Thymus (tissue), 11 donors: ENCODE measurements around the gene RASGEF1C. TPM values are rescaled to one million over a fixed set of nuclear protein-coding genes. Genes with fewer than 3 reads are reported as not detected.

Experiments
- DNase-seq, 9 donors: peaks; one replicate each; pipeline ENCODE4 v3.0.0-alpha.2; 2013; ENCODE audit warnings: low spot score in 9 of 9, low read depth in 6 of 9, missing footprints in 1 of 9
- H3K27ac ChIP-seq, 2 donors: one replicate each; pipeline ENCODE4 v1.5.1; 2013; ENCODE audit warnings: control low read depth in 1 of 2, low read depth in 1 of 2, low read length in 1 of 2, mild to moderate bottlenecking in 1 of 2, moderate library complexity in 1 of 2
- H3K27me3 ChIP-seq, 2 donors: one replicate each; pipeline ENCODE4 v1.5.1; 2013; ENCODE audit warnings: low read length in 1 of 2; ENCODE audit not compliant: control insufficient read depth in 2 of 2, insufficient read depth in 1 of 2
- H3K36me3 ChIP-seq, 2 donors: one replicate each; pipeline ENCODE4 v1.5.1; 2013; ENCODE audit warnings: low read length in 1 of 2, mild to moderate bottlenecking in 1 of 2, moderate library complexity in 1 of 2; ENCODE audit not compliant: control insufficient read depth in 2 of 2, insufficient read depth in 2 of 2
- H3K4me1 ChIP-seq, 2 donors: one replicate each; pipeline ENCODE4 v1.5.1; 2013; ENCODE audit warnings: low read length in 2 of 2; ENCODE audit not compliant: control insufficient read depth in 2 of 2, insufficient read depth in 2 of 2
- H3K4me3 ChIP-seq, 2 donors: one replicate each; pipeline ENCODE4 v1.5.1; 2013; ENCODE audit warnings: low read length in 2 of 2, control low read depth in 1 of 2, mild to moderate bottlenecking in 1 of 2
- H3K9me3 ChIP-seq, 2 donors: one replicate each; pipeline ENCODE4 v1.5.1; 2013; ENCODE audit warnings: low read length in 1 of 2, mild to moderate bottlenecking in 1 of 2; ENCODE audit not compliant: control insufficient read depth in 2 of 2, insufficient read depth in 1 of 2
- WGBS: extraction: QIAGEN DNeasy Blood & Tissue Kit; methylation state at CpG from one replicate; pipeline ENCODE4 v1.1.7; 2013; 5-methylcytosine and 5-hydroxymethylcytosine counted together
- polyA plus RNA-seq: library from polyadenylated mRNA; stranded (reverse); fragments of 200-250 nt; gene quantifications from one replicate; pipeline ENCODE4 v1.2.3, GENCODE V29; 2013
- total RNA-seq: library from RNA; stranded (reverse); fragments of 120-200 nt; gene quantifications from one replicate; pipeline ENCODE4 v1.2.4, GENCODE V29; 2013
- donor health status: healthy.

RASGEF1C gene
- total and polyA plus RNA-seq, 2 donors: 0.11 TPM; not detected in 1

DNA sequence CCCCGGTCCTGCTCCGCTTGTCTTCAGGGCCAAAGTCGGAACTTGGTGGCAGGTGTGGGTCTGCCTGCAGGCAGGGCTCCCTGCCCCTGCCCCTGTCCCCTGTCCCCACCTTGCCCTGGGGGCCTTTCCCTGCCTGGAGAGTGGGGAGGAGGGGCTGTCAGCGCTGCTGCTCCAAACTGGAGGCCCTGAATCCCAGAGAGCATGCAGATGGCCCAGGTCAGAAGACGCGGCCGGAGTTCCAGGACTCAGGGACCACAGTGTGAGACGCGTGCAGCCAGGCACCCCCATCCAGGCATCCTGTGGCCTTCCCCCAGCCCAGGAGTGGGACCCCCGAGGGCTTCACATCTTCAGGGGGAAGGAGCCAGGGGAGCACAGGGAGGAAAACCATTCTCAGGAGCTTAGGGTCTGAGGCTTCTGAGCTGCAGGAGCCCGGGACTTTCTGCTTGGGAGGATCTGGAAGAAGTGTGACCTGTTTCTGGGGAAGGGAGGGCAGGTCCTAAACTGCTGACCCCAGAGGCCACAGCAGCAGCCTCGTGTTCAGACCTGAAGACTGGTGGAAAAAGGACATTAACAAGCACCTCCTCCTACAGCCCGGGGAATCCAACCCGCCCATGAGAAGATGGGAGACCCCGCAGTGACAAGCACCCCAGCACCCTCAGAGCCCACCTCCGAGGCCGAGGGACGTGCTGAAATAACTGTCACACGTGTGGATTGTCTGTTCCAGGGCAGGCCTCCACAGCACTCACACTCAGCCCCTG lies 38.0 kb downstream of the RASGEF1C start:
- no peaks in the 10 kb centered on the region for H3K9me3 ChIP-seq
- no peak overlapping the region for H3K4me3 ChIP-seq
- no peaks in the 10 kb centered on the region for H3K4me1 ChIP-seq
- H3K27ac ChIP-seq: no peak overlapping the region
- H3K36me3 ChIP-seq: no peaks in the 10 kb centered on the region
- peaks cover 0 to 4% of the 10 kb centered on the region in 2 donors for H3K27me3 ChIP-seq
- DNase-seq: no peak
- WGBS: 90% methylated on average over 19 of the region's 19 CpGs

DNA sequence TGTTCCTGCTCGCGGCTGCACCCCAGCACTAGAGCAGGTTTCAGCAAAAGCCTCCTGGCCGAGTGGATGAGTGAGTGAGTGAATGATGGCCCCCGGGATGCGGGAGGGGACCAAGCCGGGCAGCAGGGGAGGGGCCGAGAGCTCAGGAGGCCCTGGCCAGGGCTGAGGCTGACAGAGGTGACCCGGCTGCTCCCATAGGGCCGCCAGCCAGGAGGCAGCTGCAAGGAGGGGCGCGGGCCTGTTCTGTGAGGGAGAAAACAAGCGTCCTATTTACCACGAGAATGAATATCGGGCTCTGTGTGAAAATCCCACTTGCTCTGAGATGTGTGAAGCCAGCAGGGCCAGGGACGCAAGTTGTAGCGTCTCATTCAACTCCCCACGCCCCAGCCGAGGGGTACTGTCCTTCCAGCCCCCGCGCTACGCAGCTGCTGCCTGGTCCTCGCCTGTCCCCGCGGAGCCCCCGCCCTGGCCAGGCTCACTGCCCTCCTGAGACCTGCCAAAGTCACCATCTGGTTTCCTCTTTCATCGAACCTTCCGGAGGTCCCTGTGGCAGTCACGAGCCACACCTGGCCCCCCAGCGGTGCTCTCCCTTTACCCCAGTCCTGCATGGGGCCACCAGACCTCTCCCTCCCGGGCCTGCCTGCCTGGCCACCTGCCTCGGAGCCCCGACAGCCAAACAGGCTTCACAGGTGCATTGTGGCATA lies 38.8 kb downstream of the RASGEF1C start:
- no peaks in the 10 kb centered on the region for H3K9me3 ChIP-seq
- peaks cover 0 to 4% of the 10 kb centered on the region in 2 donors for H3K27me3 ChIP-seq
- 74% methylated on average over 32 of the region's 32 CpGs for WGBS
- no peaks in the 10 kb centered on the region for H3K36me3 ChIP-seq
- DNase-seq: no peak
- no peak overlapping the region for H3K27ac ChIP-seq
- no peak overlapping the region for H3K4me3 ChIP-seq
- H3K4me1 ChIP-seq: no peaks in the 10 kb centered on the region

DNA sequence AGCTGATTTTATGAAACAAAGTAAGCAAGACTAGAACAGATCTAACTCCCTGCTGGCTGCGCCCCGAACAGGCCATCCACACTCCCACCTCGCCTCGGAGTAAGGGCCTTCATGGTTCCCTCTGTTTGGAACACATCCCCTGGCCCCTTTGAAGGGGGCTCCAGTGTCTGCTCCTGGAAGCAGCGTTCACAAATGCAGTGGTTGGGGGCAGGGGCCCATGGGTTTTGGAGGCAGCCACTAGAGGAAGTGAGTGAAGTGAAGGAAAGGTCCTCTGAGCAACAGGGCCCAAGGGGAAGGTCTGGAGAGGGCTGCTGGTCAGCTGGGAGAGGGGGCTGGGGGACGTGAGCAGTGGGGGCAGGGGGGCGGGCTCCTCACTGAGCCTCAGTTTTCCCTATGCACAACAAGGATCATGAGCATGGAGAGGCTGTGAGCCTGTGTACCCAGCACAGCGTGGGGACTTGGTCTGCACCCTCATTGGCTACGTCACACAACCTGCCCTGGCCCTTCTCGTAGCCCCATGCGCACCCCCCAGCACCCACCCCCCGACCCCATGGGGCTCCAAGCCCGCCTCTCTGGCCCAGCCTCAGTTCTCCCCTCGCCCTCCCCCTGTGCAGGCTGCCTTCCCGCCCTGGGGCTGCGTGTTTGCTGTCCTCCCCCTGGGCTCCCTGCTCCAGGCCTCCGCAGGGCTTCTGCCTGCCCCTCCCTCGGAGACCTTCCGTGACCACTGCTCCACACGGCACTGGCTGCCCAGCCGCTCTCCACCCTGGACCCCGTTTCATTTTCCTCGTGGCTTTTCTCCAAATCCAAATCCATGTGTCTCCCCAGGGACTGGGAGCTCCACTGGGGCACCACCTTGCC lies 39.5 kb downstream of the RASGEF1C start:
- Histone ChIP-seq H3K27ac (no peak overlapping the region), H3K4me3 (no peak overlapping the region), H3K27me3 (peaks cover 0 to 4% of the 10 kb centered on the region in 2 donors), H3K4me1 (no peaks in the 10 kb centered on the region), H3K9me3 (no peaks in the 10 kb centered on the region), H3K36me3 (no peaks in the 10 kb centered on the region)
- 85% methylated on average over 23 of the region's 23 CpGs for WGBS
- DNase-seq: no peak

DNA sequence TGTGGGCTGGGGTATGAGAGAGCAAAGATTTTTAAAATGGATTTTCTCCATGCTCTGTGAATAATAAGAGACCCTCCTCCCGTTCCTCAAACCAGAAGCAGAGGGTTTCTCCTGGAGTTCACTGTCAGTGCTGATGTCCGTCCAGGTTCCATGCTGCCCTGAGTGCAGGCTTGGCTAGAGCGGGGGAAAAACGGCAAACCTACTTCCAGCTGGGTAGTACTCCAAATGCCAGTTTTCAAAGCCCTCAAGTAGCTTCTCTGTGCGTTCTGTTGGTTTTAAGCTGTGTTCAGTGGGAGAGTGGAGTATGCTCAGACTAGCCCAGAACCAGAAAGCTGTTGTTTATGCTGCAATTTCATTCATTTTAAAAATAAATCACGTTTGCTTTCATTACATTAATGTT lies 40.3 kb downstream of the RASGEF1C start:
- no peak overlapping the region for H3K27ac ChIP-seq
- H3K27me3 ChIP-seq: peaks cover 0 to 4% of the 10 kb centered on the region in 2 donors
- 93% methylated on average over 6 of the region's 6 CpGs for WGBS
- no peaks in the 10 kb centered on the region for H3K4me1 ChIP-seq
- no peak for DNase-seq
- H3K4me3 ChIP-seq: no peak overlapping the region
- no peaks in the 10 kb centered on the region for H3K36me3 ChIP-seq
- H3K9me3 ChIP-seq: no peaks in the 10 kb centered on the region

DNA sequence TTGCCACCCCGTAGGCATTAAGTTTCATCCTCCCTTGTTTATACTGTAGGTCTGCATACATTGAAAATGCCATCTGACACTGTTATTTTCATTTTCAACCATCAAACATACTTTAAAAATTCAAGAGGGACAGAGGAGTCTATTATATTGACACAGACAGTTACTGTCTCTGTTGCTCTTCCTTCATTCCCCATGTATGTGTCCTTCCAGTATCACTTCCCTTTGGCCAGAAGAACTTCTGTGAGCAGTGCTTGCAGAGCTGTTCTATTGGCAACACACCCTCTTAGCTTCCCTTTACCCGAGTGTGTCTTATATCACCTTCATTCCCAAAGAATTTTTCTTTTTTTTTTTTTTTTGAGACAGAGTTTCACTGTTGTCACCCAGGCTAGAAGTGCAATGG lies 42.8 kb downstream of the RASGEF1C start:
- Histone ChIP-seq H3K4me1 (no peaks in the 10 kb centered on the region), H3K27ac (no peak overlapping the region), H3K4me3 (no peak overlapping the region), H3K36me3 (no peaks in the 10 kb centered on the region), H3K27me3 (peaks cover 0 to 4% of the 10 kb centered on the region in 2 donors), H3K9me3 (no peaks in the 10 kb centered on the region)
- DNase-seq: no peak
- 71% methylated on average over 2 of the region's 2 CpGs for WGBS

DNA sequence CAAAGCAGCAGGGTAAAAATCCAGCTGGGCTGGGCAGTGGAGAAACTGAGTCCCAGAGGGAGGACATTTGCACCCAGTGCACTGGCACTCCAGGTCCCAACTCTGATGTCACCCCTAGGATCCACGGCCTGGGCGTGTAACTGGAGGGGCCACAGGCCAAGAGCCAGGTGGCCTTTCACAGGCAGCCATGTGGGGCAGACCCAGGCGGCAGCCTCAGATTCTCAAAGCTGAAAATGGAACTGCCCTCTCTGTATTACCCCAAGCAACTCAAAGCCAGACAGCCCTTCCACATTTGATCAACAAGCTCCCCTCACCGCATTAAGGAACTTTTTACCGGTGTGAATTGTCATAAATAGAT lies 46.7 kb downstream of the RASGEF1C start:
- no peaks in the 10 kb centered on the region for H3K27me3 ChIP-seq
- 89% methylated on average over 5 of the region's 5 CpGs for WGBS
- H3K27ac ChIP-seq: no peak overlapping the region
- H3K36me3 ChIP-seq: no peaks in the 10 kb centered on the region
- no peak for DNase-seq
- H3K4me1 ChIP-seq: no peaks in the 10 kb centered on the region
- no peaks in the 10 kb centered on the region for H3K9me3 ChIP-seq
- H3K4me3 ChIP-seq: no peak overlapping the region

DNA sequence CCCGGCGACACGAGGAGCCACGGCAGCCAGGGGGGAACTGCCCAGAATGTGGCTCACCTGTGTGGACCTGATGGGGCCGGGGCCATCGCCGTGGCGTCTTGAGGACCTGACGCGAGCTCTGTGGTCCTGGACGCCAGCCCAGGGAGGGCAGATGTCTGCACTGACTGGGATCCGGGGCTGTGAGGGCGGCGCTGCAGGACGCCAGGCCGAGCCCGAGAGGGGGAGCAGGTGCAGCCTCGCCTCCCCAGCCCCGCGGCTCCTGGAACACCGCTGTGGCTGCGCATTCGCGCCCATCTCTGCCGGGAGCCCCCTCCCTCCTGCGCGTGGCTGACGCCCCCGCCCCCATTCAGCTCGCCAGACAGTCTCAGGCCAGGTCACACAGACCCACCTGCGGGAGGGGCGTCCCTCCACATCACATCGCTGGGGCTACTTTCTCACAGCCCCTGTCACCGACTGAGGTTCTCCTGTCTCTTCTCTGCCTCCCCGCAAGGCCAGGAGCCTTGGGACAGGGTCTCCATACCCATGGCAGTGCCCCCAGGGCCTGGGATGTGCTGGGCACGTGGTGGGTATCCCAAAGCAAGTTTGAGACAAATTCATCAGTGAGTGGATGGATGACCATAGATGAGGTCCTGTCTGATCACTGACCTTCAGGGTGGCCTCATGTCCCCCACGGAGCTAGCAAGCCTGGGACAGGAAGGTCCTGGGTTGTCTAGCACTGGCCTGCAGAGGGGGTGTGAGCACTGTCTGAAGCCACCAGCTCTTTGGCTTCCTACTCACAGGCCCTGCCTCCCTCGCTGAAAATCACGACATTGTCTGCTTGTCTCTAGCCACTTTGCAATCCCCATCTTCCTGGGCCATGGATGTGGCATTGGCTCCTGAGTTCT lies 47.3 kb downstream of the RASGEF1C start:
- no peaks in the 10 kb centered on the region for H3K27me3 ChIP-seq
- no peak for DNase-seq
- no peaks in the 10 kb centered on the region for H3K9me3 ChIP-seq
- H3K36me3 ChIP-seq: no peaks in the 10 kb centered on the region
- WGBS: 93% methylated on average over 39 of the region's 39 CpGs
- no peak overlapping the region for H3K4me3 ChIP-seq
- no peaks in the 10 kb centered on the region for H3K4me1 ChIP-seq
- no peak overlapping the region for H3K27ac ChIP-seq

DNA sequence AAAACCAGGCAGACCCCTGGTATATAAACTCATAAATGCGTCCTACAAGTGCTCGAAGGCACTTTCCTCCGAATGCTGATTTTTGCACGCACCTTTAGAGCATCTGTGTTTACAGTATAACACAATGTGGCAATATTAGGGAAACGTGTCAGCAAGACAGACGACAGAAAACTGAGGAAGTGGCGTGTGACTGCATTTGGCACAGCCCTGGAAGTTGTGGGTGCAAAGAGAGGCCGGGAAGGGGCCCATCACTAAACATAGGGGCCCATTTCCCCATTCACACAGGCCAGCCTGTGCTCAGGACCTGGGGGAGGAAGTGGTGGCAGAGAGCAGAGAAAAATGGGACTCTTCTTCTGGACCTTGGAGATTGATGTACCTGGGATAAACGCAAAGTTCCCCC lies 48.2 kb downstream of the RASGEF1C start:
- 36% methylated on average over 9 of the region's 9 CpGs for WGBS
- Histone ChIP-seq H3K4me1 (no peaks in the 10 kb centered on the region), H3K9me3 (no peaks in the 10 kb centered on the region), H3K36me3 (no peaks in the 10 kb centered on the region), H3K27ac (no peak overlapping the region), H3K27me3 (no peaks in the 10 kb centered on the region), H3K4me3 (no peak overlapping the region)
- DNase-seq: no peak
